ENCODE results near the gene BARX2. TPM values are rescaled to one million over a fixed set of nuclear protein-coding genes. Genes with fewer than 3 reads are reported as not detected.

Gene BARX2
- total RNA-seq, 4 donors from 2014 or later, result not detected

DNA sequence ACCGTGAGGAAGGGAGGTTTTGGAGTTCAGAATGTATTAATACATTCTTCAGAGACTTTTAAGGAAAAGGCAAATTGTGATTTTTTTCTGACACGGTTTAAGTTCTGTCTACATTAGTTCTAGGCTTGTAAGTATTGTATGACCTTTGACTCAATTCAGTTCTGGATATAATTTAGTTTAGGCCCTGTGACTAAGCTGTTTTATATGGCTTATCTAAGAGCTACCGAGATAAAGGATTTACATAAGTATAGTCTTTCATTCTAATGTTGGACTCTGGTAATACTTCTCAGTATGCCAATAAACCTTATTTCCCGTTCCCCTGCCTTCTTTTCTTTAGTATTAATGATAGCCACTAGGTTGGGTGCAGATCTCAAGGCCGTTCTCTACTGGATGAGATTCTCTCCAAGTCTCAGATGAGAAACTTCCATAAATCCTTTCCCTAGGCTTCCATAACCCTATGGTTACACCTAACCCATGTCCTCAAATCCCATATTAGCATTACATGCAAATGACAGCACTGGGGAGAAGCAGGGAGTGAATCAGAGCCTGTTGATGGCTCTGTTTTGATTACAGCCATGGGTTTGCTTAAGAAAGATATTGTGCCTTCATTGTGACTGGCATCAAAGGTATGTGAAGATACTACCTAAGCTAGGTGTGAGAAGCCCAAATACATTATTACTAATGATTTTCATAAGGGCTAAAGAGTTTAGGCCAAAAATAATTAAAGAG lies 38.7 kb downstream of the BARX2 start:
- no peak overlapping the region for H3K4me3 ChIP-seq
- intact Hi-C loops (cut with DNase I), result no loop called here
- no peaks in the 10 kb centered on the region for H3K4me1 ChIP-seq
- no peak for DNase-seq (ENCODE audit: extremely low spot score)
- no peak for TF ChIP-seq EP300 (IDR thresholded peaks at IDR 0.05)
- no peak for TF ChIP-seq POLR2A (IDR thresholded peaks at IDR 0.05; ENCODE audit: low read depth)
- TF ChIP-seq, protein P1, sequence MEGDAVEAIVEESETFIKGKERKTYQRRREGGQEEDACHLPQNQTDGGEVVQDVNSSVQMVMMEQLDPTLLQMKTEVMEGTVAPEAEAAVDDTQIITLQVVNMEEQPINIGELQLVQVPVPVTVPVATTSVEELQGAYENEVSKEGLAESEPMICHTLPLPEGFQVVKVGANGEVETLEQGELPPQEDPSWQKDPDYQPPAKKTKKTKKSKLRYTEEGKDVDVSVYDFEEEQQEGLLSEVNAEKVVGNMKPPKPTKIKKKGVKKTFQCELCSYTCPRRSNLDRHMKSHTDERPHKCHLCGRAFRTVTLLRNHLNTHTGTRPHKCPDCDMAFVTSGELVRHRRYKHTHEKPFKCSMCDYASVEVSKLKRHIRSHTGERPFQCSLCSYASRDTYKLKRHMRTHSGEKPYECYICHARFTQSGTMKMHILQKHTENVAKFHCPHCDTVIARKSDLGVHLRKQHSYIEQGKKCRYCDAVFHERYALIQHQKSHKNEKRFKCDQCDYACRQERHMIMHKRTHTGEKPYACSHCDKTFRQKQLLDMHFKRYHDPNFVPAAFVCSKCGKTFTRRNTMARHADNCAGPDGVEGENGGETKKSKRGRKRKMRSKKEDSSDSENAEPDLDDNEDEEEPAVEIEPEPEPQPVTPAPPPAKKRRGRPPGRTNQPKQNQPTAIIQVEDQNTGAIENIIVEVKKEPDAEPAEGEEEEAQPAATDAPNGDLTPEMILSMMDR (IDR thresholded peaks at IDR 0.05), result no peak
- TF ChIP-seq POLR2AphosphoS5 (IDR thresholded peaks at IDR 0.05), result no peak
- H3K27ac ChIP-seq (replicated peaks in 1 of 4), result no peak overlapping the region
- WGBS, result 87% methylated on average over 5 of the region's 5 CpGs
- H3K36me3 ChIP-seq, result no peaks in the 10 kb centered on the region
- no peaks in the 10 kb centered on the region for H3K9me3 ChIP-seq
- H3K27me3 ChIP-seq, result no peaks in the 10 kb centered on the region

DNA sequence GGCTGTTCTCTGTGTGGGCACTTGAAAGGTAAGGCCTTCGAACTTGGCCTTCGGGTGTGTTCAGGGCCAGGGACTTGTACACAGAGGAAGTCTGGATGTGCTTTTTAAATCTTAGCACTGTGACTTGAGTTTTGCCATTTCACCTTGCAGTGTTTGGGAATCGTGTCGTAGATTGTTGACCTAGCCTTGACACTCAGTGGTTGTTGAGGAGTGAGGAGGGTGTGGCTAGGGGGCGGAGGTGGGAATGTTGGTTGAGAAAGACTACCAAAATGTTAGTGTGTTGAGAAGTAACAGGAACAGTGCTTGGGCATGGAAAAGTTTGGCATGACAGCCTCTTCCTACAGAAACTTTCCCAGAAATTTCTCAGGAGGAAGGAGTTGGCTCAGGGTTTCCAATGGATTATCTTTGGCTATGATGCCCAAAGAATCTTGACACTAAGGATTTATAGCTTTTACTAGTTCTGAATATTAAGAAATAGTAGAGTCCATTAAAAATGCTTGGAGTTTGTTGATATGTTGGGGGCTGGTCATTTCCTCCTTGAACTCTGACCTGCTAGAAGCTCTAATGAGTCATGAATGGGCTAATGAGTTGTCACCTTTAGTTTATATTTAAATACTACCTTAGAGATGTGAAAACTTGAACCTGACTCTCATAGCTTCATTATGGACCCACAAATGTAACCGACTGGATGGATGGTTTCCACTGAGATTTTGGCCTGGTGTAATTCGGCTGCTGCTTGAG lies 40.6 kb downstream of the BARX2 start:
- H3K27ac ChIP-seq (replicated peaks in 1 of 4), result no peak overlapping the region
- H3K4me1 ChIP-seq, result no peaks in the 10 kb centered on the region
- 96% methylated on average over 7 of the region's 7 CpGs for WGBS
- H3K36me3 ChIP-seq, result no peaks in the 10 kb centered on the region
- intact Hi-C loops (cut with DNase I), result no loop called here
- H3K9me3 ChIP-seq, result no peaks in the 10 kb centered on the region
- no peak overlapping the region for H3K4me3 ChIP-seq
- no peaks in the 10 kb centered on the region for H3K27me3 ChIP-seq
- TF ChIP-seq EP300 (IDR thresholded peaks at IDR 0.05) (no peak), POLR2A (IDR thresholded peaks at IDR 0.05; ENCODE audit: low read depth) (no peak), POLR2AphosphoS5 (IDR thresholded peaks at IDR 0.05) (no peak)
- TF ChIP-seq, protein P1 (IDR thresholded peaks at IDR 0.05), result no peak
- DNase-seq (ENCODE audit: extremely low spot score), result no peak

DNA sequence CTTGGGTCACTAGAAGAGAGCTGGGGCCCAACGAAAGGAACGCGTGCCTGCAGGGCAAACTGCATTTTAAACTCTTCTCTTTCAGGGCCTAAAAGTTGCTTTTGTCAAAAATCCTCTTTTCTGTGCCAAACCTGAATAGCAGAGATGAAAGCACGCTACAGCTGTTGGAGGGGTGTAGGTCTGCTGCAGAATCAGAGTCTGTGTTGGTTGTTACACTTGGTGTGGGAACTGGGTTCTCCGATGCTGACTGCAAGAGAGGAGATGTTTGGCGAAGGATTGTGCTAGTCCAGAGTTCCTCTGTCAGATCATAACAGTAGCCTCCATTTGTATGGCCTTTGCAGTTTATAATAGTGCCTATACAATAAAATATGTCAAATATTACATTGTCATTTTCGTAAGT lies 41.8 kb downstream of the BARX2 start:
- H3K4me3 ChIP-seq, result no peak overlapping the region
- H3K36me3 ChIP-seq, result no peaks in the 10 kb centered on the region
- intact Hi-C loops (cut with DNase I), result no loop called here
- no peaks in the 10 kb centered on the region for H3K4me1 ChIP-seq
- no peaks in the 10 kb centered on the region for H3K27me3 ChIP-seq
- no peak overlapping the region for H3K27ac ChIP-seq (replicated peaks in 1 of 4)
- H3K9me3 ChIP-seq, result no peaks in the 10 kb centered on the region
- DNase-seq (ENCODE audit: extremely low spot score), result no peak
- TF ChIP-seq, protein P1 (IDR thresholded peaks at IDR 0.05), result no peak
- TF ChIP-seq POLR2AphosphoS5 (IDR thresholded peaks at IDR 0.05), result no peak
- no peak for TF ChIP-seq EP300 (IDR thresholded peaks at IDR 0.05)
- no peak for TF ChIP-seq POLR2A (IDR thresholded peaks at IDR 0.05; ENCODE audit: low read depth)
- 92% methylated on average over 7 of the region's 7 CpGs for WGBS

DNA sequence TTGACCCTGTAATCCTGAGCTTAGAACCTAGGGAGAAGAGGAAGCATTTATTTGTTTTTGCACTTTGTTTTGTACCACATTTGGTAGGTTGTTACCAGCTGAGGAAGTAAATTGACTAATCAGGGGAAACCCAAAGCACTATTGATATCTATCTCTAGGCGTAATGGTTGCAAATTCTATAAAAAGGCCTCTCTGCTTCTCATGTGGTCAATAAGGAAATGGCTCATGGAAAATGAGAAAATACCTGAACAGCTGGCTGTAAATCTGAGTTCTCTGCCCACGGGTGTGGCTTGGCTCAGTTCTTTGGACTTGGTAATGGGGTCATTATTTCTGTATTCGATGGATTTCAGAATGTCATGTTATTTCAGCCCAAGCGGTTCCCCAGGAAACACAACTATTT lies 42.4 kb downstream of the BARX2 start:
- H3K27me3 ChIP-seq, result no peaks in the 10 kb centered on the region
- no peaks in the 10 kb centered on the region for H3K9me3 ChIP-seq
- H3K27ac ChIP-seq (replicated peaks in 1 of 4), result no peak overlapping the region
- no peak for DNase-seq (ENCODE audit: extremely low spot score)
- WGBS, result 69% methylated on average over 4 of the region's 4 CpGs
- no peaks in the 10 kb centered on the region for H3K4me1 ChIP-seq
- no peaks in the 10 kb centered on the region for H3K36me3 ChIP-seq
- no peak overlapping the region for H3K4me3 ChIP-seq
- TF ChIP-seq POLR2A (IDR thresholded peaks at IDR 0.05; ENCODE audit: low read depth) (no peak), EP300 (IDR thresholded peaks at IDR 0.05) (no peak)
- intact Hi-C loops (cut with DNase I), result no loop called here

DNA sequence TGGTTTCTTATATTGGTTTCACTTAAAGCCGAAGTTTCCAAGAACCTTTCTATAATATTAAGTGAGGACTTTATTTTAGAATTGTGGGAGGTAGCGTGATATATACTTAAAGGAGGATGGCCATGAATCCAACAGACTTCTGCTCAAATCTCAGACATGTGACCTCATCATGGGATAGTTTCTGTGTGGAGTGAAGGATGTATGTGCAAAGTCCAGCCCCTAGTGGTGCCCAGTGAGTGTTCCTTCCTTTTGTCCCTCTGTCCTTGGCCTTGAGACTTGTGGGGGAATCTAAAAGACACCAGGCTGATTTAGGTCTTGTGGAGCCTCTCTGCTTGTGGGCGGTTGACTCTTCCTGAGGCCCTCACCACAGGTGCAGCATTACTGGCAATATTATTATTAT lies 43.7 kb downstream of the BARX2 start:
- Histone ChIP-seq H3K27ac (replicated peaks in 1 of 4) (no peak overlapping the region), H3K36me3 (no peaks in the 10 kb centered on the region), H3K9me3 (no peaks in the 10 kb centered on the region), H3K4me1 (no peaks in the 10 kb centered on the region), H3K4me3 (no peak overlapping the region), H3K27me3 (no peaks in the 10 kb centered on the region)
- no peak for DNase-seq (ENCODE audit: extremely low spot score)
- no peak for TF ChIP-seq POLR2AphosphoS5 (IDR thresholded peaks at IDR 0.05)
- no peak for TF ChIP-seq POLR2A (IDR thresholded peaks at IDR 0.05; ENCODE audit: low read depth)
- no peak for TF ChIP-seq EP300 (IDR thresholded peaks at IDR 0.05)
- TF ChIP-seq, protein P1 (IDR thresholded peaks at IDR 0.05), result no peak
- WGBS, result 95% methylated on average over 3 of the region's 3 CpGs
- intact Hi-C loops (cut with DNase I), result no loop called here

Measured in esophagus muscularis mucosa (tissue), 4 donors.